ENCODE measurements around the gene ADAMTSL1.

ADAMTSL1 gene

DNA sequence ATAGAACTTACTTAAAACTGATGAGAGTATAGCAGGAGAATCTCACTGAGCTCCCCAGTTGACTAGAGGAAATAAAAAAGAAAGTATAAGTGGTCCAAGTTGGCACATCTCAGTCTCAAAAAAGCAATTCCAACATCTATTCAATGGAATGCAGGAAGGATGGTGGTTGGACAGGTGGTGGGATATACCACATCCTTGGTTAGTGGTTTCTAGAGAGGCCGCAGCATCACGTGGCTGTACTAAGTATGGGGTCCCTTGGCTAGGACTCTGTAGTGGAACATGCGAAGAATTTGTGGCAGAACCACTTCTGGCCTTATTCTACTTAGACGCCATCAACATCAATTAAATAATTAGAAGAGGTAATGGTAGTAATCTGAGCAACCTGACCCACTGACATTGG lies 326.6 kb downstream of the ADAMTSL1 start:
- no peak overlapping the region for H3K27ac ChIP-seq
- TF ChIP-seq, protein P1, sequence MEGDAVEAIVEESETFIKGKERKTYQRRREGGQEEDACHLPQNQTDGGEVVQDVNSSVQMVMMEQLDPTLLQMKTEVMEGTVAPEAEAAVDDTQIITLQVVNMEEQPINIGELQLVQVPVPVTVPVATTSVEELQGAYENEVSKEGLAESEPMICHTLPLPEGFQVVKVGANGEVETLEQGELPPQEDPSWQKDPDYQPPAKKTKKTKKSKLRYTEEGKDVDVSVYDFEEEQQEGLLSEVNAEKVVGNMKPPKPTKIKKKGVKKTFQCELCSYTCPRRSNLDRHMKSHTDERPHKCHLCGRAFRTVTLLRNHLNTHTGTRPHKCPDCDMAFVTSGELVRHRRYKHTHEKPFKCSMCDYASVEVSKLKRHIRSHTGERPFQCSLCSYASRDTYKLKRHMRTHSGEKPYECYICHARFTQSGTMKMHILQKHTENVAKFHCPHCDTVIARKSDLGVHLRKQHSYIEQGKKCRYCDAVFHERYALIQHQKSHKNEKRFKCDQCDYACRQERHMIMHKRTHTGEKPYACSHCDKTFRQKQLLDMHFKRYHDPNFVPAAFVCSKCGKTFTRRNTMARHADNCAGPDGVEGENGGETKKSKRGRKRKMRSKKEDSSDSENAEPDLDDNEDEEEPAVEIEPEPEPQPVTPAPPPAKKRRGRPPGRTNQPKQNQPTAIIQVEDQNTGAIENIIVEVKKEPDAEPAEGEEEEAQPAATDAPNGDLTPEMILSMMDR (conservative IDR thresholded peaks at IDR 0.05; ENCODE audit: low read depth, low read length) = no peak
- H3K27me3 ChIP-seq (ENCODE audit: insufficient read depth, low read depth) = no peaks in the 10 kb centered on the region
- H3K4me3 ChIP-seq (IDR thresholded peaks at IDR 0.05; ENCODE audit: insufficient read depth, low read depth, low read length) = no peak overlapping the region
- H2AFZ ChIP-seq (ENCODE audit: low read depth) = no peak overlapping the region
- no peak overlapping the region for H3K4me2 ChIP-seq
- no peaks in the 10 kb centered on the region for H3K79me2 ChIP-seq (ENCODE audit: insufficient read depth, low read depth)
- H4K20me1 ChIP-seq (ENCODE audit: insufficient read depth) = no peaks in the 10 kb centered on the region
- no peak overlapping the region for H3K9ac ChIP-seq
- no peaks in the 10 kb centered on the region for H3K36me3 ChIP-seq (ENCODE audit: insufficient read depth)
- no peaks in the 10 kb centered on the region for H3K4me1 ChIP-seq (ENCODE audit: low read depth, poor library complexity, severe bottlenecking)

DNA sequence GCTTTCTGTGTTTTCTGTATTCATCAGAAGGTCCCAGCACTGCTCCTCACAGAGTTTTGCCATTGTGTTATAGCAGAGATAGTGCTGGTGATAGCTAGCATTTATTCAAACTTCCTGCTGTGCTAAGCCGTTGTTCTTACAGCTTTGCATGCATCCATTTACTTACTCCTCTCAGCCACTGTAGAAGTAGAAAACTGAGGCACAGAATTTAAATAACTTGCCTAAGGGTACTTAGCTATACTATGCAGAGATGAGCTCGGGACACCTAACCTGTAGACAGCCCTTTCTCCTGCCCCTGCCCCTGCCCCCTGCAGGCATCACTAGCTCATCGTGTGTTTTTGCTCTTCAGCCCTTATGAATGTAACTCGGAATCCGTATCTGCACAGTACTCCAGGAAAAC lies 331.4 kb downstream of the ADAMTSL1 start:
- no peak overlapping the region for H2AFZ ChIP-seq (ENCODE audit: low read depth)
- no peak overlapping the region for H3K27ac ChIP-seq
- H3K79me2 ChIP-seq (ENCODE audit: insufficient read depth, low read depth) = no peaks in the 10 kb centered on the region

DNA sequence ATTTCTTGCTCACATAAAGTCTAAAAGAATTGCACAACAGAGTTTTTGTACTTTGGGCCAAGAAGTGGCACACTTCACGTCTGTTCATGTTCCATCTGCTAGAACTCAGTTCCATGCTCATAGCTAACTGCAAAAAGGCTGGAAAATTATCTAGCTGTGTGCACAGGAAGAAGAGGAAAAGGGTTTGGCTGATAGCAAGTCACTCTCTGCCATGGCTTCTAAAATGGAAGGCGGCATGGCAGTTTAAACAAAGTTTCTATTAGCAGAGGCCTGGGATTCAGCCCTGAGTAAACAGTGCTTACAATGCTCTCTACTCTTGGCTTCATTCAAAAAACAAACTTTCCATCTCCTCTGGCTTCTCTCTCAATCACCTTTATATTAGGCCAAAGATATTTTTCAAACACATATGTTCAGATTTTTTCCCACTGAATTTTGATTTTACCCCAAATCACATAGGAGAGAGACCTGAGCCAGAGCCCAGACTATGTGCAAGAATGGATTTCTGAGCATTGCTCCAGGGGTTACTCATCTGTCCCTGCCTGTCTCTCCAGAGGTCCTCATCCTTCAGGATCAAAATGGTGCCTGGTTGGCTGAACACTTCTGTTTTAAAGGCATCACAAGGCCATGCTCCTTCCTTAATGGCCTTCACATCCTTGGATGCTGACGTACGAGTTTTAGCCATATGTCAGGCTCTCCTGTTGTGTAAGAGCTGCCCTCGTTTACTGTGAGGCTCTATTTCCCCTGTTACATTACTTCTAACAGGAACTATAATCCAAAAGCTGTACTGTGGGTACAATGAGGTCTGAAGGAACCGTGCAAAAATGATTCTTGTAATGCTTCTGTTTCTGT lies 332.5 kb downstream of the ADAMTSL1 start:
- Histone ChIP-seq H2AFZ (ENCODE audit: low read depth) (no peak overlapping the region), H3K4me2 (no peak overlapping the region), H3K4me3 (IDR thresholded peaks at IDR 0.05; ENCODE audit: insufficient read depth, low read depth, low read length) (no peak overlapping the region), H3K27me3 (ENCODE audit: insufficient read depth, low read depth) (no peaks in the 10 kb centered on the region), H3K4me1 (ENCODE audit: low read depth, poor library complexity, severe bottlenecking) (no peaks in the 10 kb centered on the region), H3K9ac (no peak overlapping the region), H3K79me2 (ENCODE audit: insufficient read depth, low read depth) (no peaks in the 10 kb centered on the region), H3K36me3 (ENCODE audit: insufficient read depth) (no peaks in the 10 kb centered on the region), H3K27ac (no peak overlapping the region), H4K20me1 (ENCODE audit: insufficient read depth) (no peaks in the 10 kb centered on the region)
- TF ChIP-seq, protein P1 (conservative IDR thresholded peaks at IDR 0.05; ENCODE audit: low read depth, low read length) = no peak

More for the DNA sequence above, 331.4 kb downstream of the ADAMTSL1 start:
- Histone ChIP-seq H3K4me3 (IDR thresholded peaks at IDR 0.05; ENCODE audit: insufficient read depth, low read depth, low read length) (no peak overlapping the region), H3K9ac (no peak overlapping the region), H3K36me3 (ENCODE audit: insufficient read depth) (no peaks in the 10 kb centered on the region), H3K27me3 (ENCODE audit: insufficient read depth, low read depth) (no peaks in the 10 kb centered on the region), H3K4me2 (no peak overlapping the region), H4K20me1 (ENCODE audit: insufficient read depth) (no peaks in the 10 kb centered on the region), H3K4me1 (ENCODE audit: low read depth, poor library complexity, severe bottlenecking) (no peaks in the 10 kb centered on the region)
- TF ChIP-seq, protein P1 (conservative IDR thresholded peaks at IDR 0.05; ENCODE audit: low read depth, low read length) = no peak

DNA sequence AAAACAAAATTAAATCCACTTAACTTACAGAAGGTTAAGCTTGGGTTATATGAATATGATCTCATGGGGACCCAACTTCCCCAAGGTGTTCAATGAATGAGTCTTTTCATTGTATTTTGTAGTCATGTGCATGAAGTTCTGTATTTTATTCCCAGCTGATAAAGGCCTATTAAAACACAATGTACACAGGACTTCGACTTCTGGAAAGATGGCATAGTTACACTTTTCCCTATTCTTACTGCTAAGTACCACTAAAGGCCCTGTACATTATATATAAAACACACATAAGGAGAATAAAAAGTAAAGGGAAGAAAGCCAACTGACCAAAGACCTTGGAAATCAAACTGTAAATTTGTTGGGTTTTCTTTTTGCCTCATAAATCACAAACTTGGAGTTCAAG lies 336.6 kb downstream of the ADAMTSL1 start:
- H4K20me1 ChIP-seq (ENCODE audit: insufficient read depth) = no peaks in the 10 kb centered on the region
- no peak overlapping the region for H3K4me2 ChIP-seq
- H3K79me2 ChIP-seq (ENCODE audit: insufficient read depth, low read depth) = no peaks in the 10 kb centered on the region
- TF ChIP-seq, protein P1 (conservative IDR thresholded peaks at IDR 0.05; ENCODE audit: low read depth, low read length) = no peak
- H3K9ac ChIP-seq = no peak overlapping the region
- no peak overlapping the region for H3K4me3 ChIP-seq (IDR thresholded peaks at IDR 0.05; ENCODE audit: insufficient read depth, low read depth, low read length)
- no peaks in the 10 kb centered on the region for H3K36me3 ChIP-seq (ENCODE audit: insufficient read depth)
- H3K4me1 ChIP-seq (ENCODE audit: low read depth, poor library complexity, severe bottlenecking) = no peaks in the 10 kb centered on the region
- no peak overlapping the region for H3K27ac ChIP-seq
- H3K27me3 ChIP-seq (ENCODE audit: insufficient read depth, low read depth) = no peaks in the 10 kb centered on the region
- H2AFZ ChIP-seq (ENCODE audit: low read depth) = no peak overlapping the region

Measured in KMS-11 (cell line).